IPS DF 6.9 (cell line): ENCODE data around the gene LATS2.

Source experiments
- DNase-seq: peaks from one replicate; pipeline ENCODE4 v3.0.0-alpha.2; 2013; ENCODE audit warnings: low read depth, low spot score
- H3K27ac ChIP-seq: one replicate; pipeline ENCODE4 v1.5.1; 2013; ENCODE audit warnings: low read length, control low read depth
- H3K27me3 ChIP-seq: 2 replicates; pipeline ENCODE4 v1.6.1; 2013; ENCODE audit warnings: mild to moderate bottlenecking, low read length; ENCODE audit not compliant: control insufficient read depth, insufficient read depth
- H3K36me3 ChIP-seq: 2 replicates; pipeline ENCODE4 v1.6.1; 2013; ENCODE audit warnings: low read length; ENCODE audit not compliant: control insufficient read depth, insufficient read depth
- H3K4me1 ChIP-seq: 2 replicates; pipeline ENCODE4 v1.6.1; 2013; ENCODE audit warnings: low read length; ENCODE audit not compliant: control insufficient read depth, insufficient read depth
- H3K4me3 ChIP-seq: 2 replicates; pipeline ENCODE4 v1.5.1; 2013; ENCODE audit warnings: mild to moderate bottlenecking, low read length
- H3K9me3 ChIP-seq: 2 replicates; pipeline ENCODE4 v1.6.1; 2013; ENCODE audit warnings: low read length, inconsistent platforms; ENCODE audit not compliant: control insufficient read depth, insufficient read depth
- WGBS: extraction: QIAGEN DNeasy Blood & Tissue Kit; methylation state at CpG from one replicate; pipeline ENCODE4 v1.1.7; 2013; ENCODE audit warnings: mixed read lengths, missing lambda C conversion rate; ENCODE audit not compliant: insufficient read length, insufficient coverage; 5-methylcytosine and 5-hydroxymethylcytosine counted together

Gene LATS2

GRCh38 chr13:21047591-21048282 lies 13.6 kb downstream of the LATS2 start:
- Histone ChIP-seq H3K4me1 (peaks cover 5% of the 10 kb centered on the region), H3K36me3 (peaks cover 5% of the 10 kb centered on the region), H3K4me3 (no peak overlapping the region), H3K27ac (no peak overlapping the region), H3K9me3 (no peaks in the 10 kb centered on the region), H3K27me3 (no peaks in the 10 kb centered on the region)
- WGBS, result no CpG with 5 or more reads among the region's 10 CpGs
- DNase-seq, result no peak

GRCh38 chr13:21047087-21047486 lies 14.3 kb downstream of the LATS2 start:
- Histone ChIP-seq H3K4me1 (peaks cover 5% of the 10 kb centered on the region), H3K9me3 (no peaks in the 10 kb centered on the region), H3K4me3 (no peak overlapping the region), H3K27ac (no peak overlapping the region), H3K27me3 (no peaks in the 10 kb centered on the region), H3K36me3 (peaks cover 5% of the 10 kb centered on the region)
- no CpG with 5 or more reads among the region's 9 CpGs for WGBS
- no peak for DNase-seq

- WGBS, result no CpG with 5 or more reads among the region's 7 CpGs
- Histone ChIP-seq H3K9me3 (no peaks in the 10 kb centered on the region), H3K27me3 (no peaks in the 10 kb centered on the region), H3K4me1 (peaks cover 5% of the 10 kb centered on the region), H3K36me3 (peaks cover 5% of the 10 kb centered on the region), H3K27ac (no peak overlapping the region), H3K4me3 (no peak overlapping the region)
- no peak for DNase-seq
Observed at GRCh38 chr13:21046203-21046602, 15.2 kb downstream of the LATS2 start.

GRCh38 chr13:21045100-21045499 lies 16.3 kb downstream of the LATS2 start:
- no peaks in the 10 kb centered on the region for H3K27me3 ChIP-seq
- no peaks in the 10 kb centered on the region for H3K9me3 ChIP-seq
- DNase-seq, result no peak
- WGBS, result no CpG with 5 or more reads among the region's 5 CpGs
- peaks cover 5% of the 10 kb centered on the region for H3K36me3 ChIP-seq
- H3K4me1 ChIP-seq, result peaks cover 3% of the 10 kb centered on the region
- no peak overlapping the region for H3K4me3 ChIP-seq
- H3K27ac ChIP-seq, result no peak overlapping the region

GRCh38 chr13:21043898-21044297 lies 17.5 kb downstream of the LATS2 start:
- no peak for DNase-seq
- Histone ChIP-seq H3K4me3 (no peak overlapping the region), H3K4me1 (no peaks in the 10 kb centered on the region; the same call in 1 of the 2 replicates), H3K9me3 (no peaks in the 10 kb centered on the region), H3K36me3 (peaks cover 5% of the 10 kb centered on the region), H3K27ac (no peak overlapping the region), H3K27me3 (no peaks in the 10 kb centered on the region)
- no CpG with 5 or more reads among the region's 2 CpGs for WGBS

- WGBS, result no CpG with 5 or more reads among the region's 15 CpGs
- Histone ChIP-seq H3K27me3 (no peaks in the 10 kb centered on the region), H3K4me3 (no peak overlapping the region), H3K27ac (no peak overlapping the region), H3K9me3 (no peaks in the 10 kb centered on the region), H3K36me3 (no peaks in the 10 kb centered on the region; the same call in 1 of the 2 replicates), H3K4me1 (no peaks in the 10 kb centered on the region)
- DNase-seq, result no peak
Observed at GRCh38 chr13:21040120-21040826, 21.1 kb downstream of the LATS2 start.

- 0 out of 2 replicates have a peak, but pooled peaks cover 2% of the 10 kb centered on the region for H3K4me1 ChIP-seq
- H3K4me3 ChIP-seq, result no peak overlapping the region
- no peaks in the 10 kb centered on the region for H3K9me3 ChIP-seq
- DNase-seq, result no peak
- WGBS, result no CpG with 5 or more reads among the region's 6 CpGs
- no peak overlapping the region for H3K27ac ChIP-seq
- no peaks in the 10 kb centered on the region for H3K27me3 ChIP-seq
- no peaks in the 10 kb centered on the region; the same call in 1 of the 2 replicates for H3K36me3 ChIP-seq
Observed at GRCh38 chr13:21039097-21039800, 22.1 kb downstream of the LATS2 start.

GRCh38 chr13:21037656-21038055 lies 23.7 kb downstream of the LATS2 start:
- no CpG with 5 or more reads among the region's 8 CpGs for WGBS
- DNase-seq, result no peak
- Histone ChIP-seq H3K27me3 (no peaks in the 10 kb centered on the region), H3K9me3 (no peaks in the 10 kb centered on the region), H3K4me3 (no peak overlapping the region), H3K36me3 (no peaks in the 10 kb centered on the region; the same call in 1 of the 2 replicates), H3K4me1 (0 out of 2 replicates have a peak, but pooled peaks cover 2% of the 10 kb centered on the region), H3K27ac (no peak overlapping the region)

GRCh38 chr13:21035498-21035897 lies 25.9 kb downstream of the LATS2 start:
- H3K4me3 ChIP-seq, result no peak overlapping the region
- H3K36me3 ChIP-seq, result no peaks in the 10 kb centered on the region
- no peaks in the 10 kb centered on the region for H3K27me3 ChIP-seq
- H3K9me3 ChIP-seq, result no peaks in the 10 kb centered on the region
- no peak for DNase-seq
- no CpG with 5 or more reads among the region's 5 CpGs for WGBS
- H3K4me1 ChIP-seq, result 0 out of 2 replicates have a peak, but pooled peaks cover 2% of the 10 kb centered on the region
- H3K27ac ChIP-seq, result no peak overlapping the region

- peak; percentile 11 for DNase-seq
- Histone ChIP-seq H3K36me3 (no peaks in the 10 kb centered on the region), H3K9me3 (no peaks in the 10 kb centered on the region), H3K4me3 (no peak overlapping the region), H3K4me1 (0 out of 2 replicates have a peak, but pooled peaks cover 2% of the 10 kb centered on the region), H3K27ac (no peak overlapping the region), H3K27me3 (no peaks in the 10 kb centered on the region)
- WGBS, result no CpG with 5 or more reads among the region's 8 CpGs
Observed at GRCh38 chr13:21034603-21035191, 26.7 kb downstream of the LATS2 start.
